WI38 (cell line): ENCODE results near the gene SH3RF1.
"Not testable (repeated sequence)": the region's sequence is repeated elsewhere in the genome, so short reads cannot be mapped to it uniquely, and the experiment has no call there.

Experiments
- H3K4me3 ChIP-seq: 2 replicates; pipeline ENCODE4 v1.5.1; 2011; ENCODE audit warnings: low read depth, mild to moderate bottlenecking, control low read depth, low read length
- TF ChIP-seq, protein P1 (sequence below): IDR thresholded peaks from 2 replicates; pipeline ENCODE4 v1.5.1; 2012; ENCODE audit warnings: low read depth, mild to moderate bottlenecking, control low read depth, low read length

The SH3RF1 gene

DNA sequence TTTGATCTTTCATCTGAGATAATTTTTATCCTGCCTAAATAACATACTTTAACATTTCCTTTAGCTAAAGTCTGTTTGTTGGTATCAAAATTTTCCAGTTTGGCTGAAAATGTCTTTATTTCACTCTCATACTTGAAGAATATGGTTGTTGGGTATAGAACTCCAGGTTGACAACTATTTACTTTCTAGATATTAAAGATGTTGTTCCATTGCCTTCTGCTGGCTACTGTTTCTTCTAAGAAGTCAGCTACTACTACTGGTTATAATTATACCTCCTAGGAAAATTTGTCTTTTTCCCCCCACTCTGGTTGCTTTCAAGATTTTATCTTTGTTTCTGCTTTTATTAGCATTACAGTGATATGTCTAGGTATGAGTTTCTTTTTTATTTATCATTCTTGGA lies 75.7 kb downstream of the SH3RF1 start:
- H3K4me3 ChIP-seq = no peak overlapping the region

DNA sequence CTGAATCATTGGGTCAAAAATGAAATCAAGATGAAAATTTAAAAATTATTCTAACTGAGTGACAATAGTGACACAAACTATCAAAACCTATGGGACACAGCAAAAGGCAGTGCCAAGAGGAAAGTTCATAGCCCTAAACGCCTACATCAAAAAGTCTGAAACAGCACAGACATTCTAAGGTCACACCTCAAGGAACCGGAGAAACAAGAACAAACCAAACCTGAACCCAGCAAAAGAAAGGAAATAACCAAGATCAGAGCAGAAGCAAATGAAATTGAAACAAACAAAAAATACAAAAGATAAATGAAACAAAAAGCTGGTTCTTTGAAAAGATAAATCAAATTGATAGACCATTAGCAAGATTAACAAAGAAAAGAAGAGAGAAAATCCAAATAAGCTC lies 80.8 kb downstream of the SH3RF1 start:
- H3K4me3 ChIP-seq = not testable (repeated sequence)

More for the DNA sequence above, 75.7 kb downstream of the SH3RF1 start:
- TF ChIP-seq, protein P1, sequence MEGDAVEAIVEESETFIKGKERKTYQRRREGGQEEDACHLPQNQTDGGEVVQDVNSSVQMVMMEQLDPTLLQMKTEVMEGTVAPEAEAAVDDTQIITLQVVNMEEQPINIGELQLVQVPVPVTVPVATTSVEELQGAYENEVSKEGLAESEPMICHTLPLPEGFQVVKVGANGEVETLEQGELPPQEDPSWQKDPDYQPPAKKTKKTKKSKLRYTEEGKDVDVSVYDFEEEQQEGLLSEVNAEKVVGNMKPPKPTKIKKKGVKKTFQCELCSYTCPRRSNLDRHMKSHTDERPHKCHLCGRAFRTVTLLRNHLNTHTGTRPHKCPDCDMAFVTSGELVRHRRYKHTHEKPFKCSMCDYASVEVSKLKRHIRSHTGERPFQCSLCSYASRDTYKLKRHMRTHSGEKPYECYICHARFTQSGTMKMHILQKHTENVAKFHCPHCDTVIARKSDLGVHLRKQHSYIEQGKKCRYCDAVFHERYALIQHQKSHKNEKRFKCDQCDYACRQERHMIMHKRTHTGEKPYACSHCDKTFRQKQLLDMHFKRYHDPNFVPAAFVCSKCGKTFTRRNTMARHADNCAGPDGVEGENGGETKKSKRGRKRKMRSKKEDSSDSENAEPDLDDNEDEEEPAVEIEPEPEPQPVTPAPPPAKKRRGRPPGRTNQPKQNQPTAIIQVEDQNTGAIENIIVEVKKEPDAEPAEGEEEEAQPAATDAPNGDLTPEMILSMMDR = no peak

DNA sequence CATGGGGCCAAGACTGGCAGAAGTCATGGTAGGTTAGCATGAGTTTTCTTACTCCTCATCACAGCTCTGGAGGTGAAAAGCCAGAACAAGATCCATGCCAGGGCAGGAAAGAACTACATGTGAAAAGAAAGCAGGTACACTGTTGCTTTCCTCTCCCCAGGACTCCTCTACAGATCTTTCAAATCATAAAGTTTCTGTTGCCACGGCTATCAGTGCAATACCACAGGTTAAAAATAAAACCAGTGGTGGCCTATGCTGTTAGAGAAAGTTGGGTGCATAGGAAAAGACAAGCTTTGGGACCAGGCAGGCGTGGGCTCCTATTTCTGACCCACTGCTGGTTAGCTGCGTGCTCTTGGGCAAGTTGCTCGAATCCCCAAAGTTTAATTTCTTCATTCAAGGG lies 81.4 kb downstream of the SH3RF1 start:
- TF ChIP-seq, protein P1 = no peak
- no peak overlapping the region for H3K4me3 ChIP-seq

DNA sequence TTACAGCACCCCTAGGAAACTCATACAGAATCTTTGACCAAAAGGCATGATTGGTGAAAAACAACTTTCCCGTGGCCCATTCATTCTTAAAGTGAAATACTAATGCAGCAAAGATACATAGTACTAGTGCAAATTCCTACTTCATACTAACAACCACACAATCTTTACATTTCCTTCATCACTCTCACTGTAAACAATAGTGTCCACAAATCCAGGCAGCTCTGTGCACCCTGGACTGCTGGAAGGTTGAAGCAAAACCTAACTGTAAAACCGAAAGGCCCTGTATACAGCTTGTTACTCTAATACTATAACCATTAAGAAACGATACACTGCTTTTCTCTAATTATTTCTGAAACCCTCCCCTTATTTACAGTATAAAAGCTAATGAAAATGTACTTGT lies 82.6 kb downstream of the SH3RF1 start:
- no peak overlapping the region for H3K4me3 ChIP-seq
- TF ChIP-seq, protein P1 = no peak

DNA sequence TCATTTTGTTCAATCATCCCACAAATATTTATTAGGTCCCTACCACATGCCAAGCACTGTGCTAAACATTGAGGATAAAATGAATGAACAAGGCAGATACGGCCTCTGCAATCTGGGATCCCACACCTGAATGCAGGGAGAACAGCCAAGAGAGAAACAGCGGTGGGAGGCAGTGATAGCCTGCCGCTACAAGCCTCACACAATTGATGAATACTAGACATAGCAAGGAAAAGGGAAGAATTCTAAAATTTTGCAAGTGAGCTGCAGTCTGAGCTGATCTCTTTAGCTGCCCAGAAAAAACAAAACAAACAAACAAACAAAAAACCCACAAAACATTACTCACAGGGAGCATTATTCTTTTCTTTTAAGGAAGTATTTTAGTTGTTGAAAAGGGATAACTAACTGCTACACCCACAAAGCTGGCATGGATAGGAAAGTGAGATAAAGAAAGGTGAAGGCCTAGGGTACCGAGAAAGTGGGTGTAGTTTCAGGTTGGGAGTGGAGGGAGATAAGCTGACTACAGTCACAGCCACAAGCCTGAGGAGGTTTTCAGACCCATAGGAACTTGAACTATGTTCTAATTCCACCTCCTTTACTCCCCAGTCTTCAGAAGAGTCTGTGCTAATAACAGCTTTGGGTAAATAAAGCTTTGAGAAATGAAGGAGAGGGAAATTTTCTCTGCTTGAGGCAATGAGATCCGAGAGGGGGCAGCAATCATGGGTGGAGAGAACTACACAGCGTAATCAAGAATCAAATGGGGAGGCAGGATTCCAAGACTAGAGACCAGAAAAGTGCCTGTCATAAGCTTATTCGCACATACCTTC lies 85.4 kb downstream of the SH3RF1 start:
- TF ChIP-seq, protein P1 = no peak

DNA sequence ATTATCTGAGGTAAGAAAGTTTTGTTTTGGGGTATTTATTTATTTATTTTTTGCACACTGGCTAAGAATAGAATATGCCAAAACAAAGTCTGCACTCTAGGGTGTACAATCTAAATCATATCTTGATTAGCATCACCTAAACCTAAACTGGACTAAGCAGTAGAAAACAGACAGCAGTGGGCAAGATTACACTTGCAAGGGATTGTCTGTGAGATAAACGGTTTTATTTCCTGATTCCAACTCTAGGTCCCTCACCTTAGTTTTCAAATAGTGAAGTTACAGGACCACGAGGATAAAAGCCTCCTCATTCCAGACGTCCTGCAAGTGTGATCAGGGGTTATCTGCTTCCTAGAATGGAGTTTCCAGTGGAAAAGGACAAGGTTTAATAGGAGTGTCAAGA lies 86.1 kb downstream of the SH3RF1 start:
- no peak overlapping the region for H3K4me3 ChIP-seq
- TF ChIP-seq, protein P1 = no peak

More for the DNA sequence above, 85.4 kb downstream of the SH3RF1 start:
- H3K4me3 ChIP-seq = no peak overlapping the region

DNA sequence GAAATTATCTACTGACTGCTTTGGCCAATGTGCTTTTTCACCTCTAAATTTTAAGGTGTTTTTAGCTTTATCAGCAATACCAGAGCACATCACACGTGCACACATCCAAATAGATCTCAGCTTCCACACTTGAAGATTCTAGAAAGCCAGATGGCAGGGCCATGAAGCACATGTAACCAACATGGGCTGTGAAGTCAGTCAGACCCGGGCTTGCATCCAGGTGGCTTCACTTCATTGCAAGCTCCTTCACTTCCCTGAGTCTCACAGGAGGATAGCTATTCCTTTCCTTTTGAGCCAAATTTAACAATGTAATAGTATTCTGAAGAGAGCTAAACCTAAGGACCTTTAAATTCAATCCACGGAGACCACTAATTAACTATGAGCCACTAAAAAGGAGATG lies 86.5 kb downstream of the SH3RF1 start:
- no peak overlapping the region for H3K4me3 ChIP-seq
- TF ChIP-seq, protein P1 = no peak

DNA sequence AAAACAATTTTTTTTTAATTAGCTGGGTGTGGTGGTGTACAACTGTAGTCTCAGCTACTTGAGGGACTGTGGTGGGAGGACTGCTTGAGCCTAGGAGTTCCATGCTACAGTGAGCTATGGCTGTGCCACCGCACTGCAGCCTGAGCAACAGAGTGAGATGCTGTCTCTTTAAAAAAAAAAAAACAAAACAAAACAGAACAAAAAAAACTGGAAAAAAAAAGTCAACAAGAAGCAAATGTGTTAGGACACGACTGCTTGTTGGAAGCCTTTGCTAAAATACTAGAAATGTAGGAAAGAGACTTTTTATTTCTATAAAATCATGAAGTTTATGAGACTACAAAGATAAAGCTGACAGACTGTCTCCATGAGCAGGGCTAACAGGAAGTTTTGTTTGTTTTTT lies 87.2 kb downstream of the SH3RF1 start:
- no peak overlapping the region for H3K4me3 ChIP-seq
- TF ChIP-seq, protein P1 = no peak
